IPS-15b (cell line): ENCODE measurements around the gene AGBL4.
"Not testable (repeated sequence)": the region's sequence is repeated elsewhere in the genome, so short reads cannot be mapped to it uniquely, and the experiment has no call there.

Experiments used
- H3K27me3 ChIP-seq: one replicate; pipeline ENCODE4 v1.6.1; 2013; ENCODE audit warnings: low read length; ENCODE audit not compliant: control insufficient read depth, insufficient read depth
- H3K36me3 ChIP-seq: one replicate; pipeline ENCODE4 v1.6.1; 2013; ENCODE audit warnings: low read length; ENCODE audit not compliant: control insufficient read depth, insufficient read depth
- H3K4me1 ChIP-seq: one replicate; pipeline ENCODE4 v1.6.1; 2013; ENCODE audit warnings: mild to moderate bottlenecking, low read length; ENCODE audit not compliant: control insufficient read depth, insufficient read depth
- H3K4me3 ChIP-seq: one replicate; pipeline ENCODE4 v1.5.1; 2013; ENCODE audit warnings: low read depth, low read length
- H3K9ac ChIP-seq: one replicate; pipeline ENCODE4 v1.6.1; 2013; ENCODE audit warnings: low read depth, mild to moderate bottlenecking, low read length
- H3K9me3 ChIP-seq: one replicate; pipeline ENCODE4 v1.6.1; 2013; ENCODE audit warnings: mild to moderate bottlenecking, low read length; ENCODE audit not compliant: control insufficient read depth, insufficient read depth

The AGBL4 gene

GRCh38 chr1:49297783-49298182 is 726.0 kb downstream of the AGBL4 start:
- Histone ChIP-seq H3K4me3 (no peak overlapping the region), H3K9ac (no peak overlapping the region), H3K27me3 (no peaks in the 10 kb centered on the region), H3K36me3 (no peaks in the 10 kb centered on the region), H3K4me1 (peaks cover 3% of the 10 kb centered on the region), H3K9me3 (no peaks in the 10 kb centered on the region)

GRCh38 chr1:49294539-49294938 is 729.2 kb downstream of the AGBL4 start:
- Histone ChIP-seq H3K4me1 (peaks cover 3% of the 10 kb centered on the region), H3K27me3 (no peaks in the 10 kb centered on the region), H3K36me3 (no peaks in the 10 kb centered on the region), H3K4me3 (no peak overlapping the region), H3K9ac (no peak overlapping the region), H3K9me3 (no peaks in the 10 kb centered on the region)

- H3K9me3 ChIP-seq = no peaks in the 10 kb centered on the region
- no peak overlapping the region for H3K9ac ChIP-seq
- no peak overlapping the region for H3K4me3 ChIP-seq
- peaks cover 3% of the 10 kb centered on the region for H3K4me1 ChIP-seq
- H3K36me3 ChIP-seq = no peaks in the 10 kb centered on the region
- H3K27me3 ChIP-seq = no peaks in the 10 kb centered on the region
Measured at GRCh38 chr1:49293016-49293415, 730.7 kb downstream of the AGBL4 start.

- H3K4me1 ChIP-seq, H3K36me3 ChIP-seq, H3K9me3 ChIP-seq, H3K27me3 ChIP-seq: not testable (repeated sequence)
- H3K4me3 ChIP-seq = peak overlapping the region; percentile 83
- H3K9ac ChIP-seq = peak overlapping the region; percentile 91
Measured at GRCh38 chr1:49257211-49258049, 766.3 kb downstream of the AGBL4 start.

GRCh38 chr1:49252917-49253316 is 770.8 kb downstream of the AGBL4 start:
- no peaks in the 10 kb centered on the region for H3K27me3 ChIP-seq

GRCh38 chr1:49251019-49251784 is 772.6 kb downstream of the AGBL4 start:
- H3K4me1 ChIP-seq = no peaks in the 10 kb centered on the region

More at GRCh38 chr1:49252917-49253316, 770.8 kb downstream of the AGBL4 start:
- Histone ChIP-seq H3K9me3 (no peaks in the 10 kb centered on the region), H3K36me3 (no peaks in the 10 kb centered on the region), H3K4me1 (no peaks in the 10 kb centered on the region), H3K4me3 (no peak overlapping the region), H3K9ac (no peak overlapping the region)

GRCh38 chr1:49240709-49241221 is 783.0 kb downstream of the AGBL4 start:
- no peaks in the 10 kb centered on the region for H3K27me3 ChIP-seq
- no peaks in the 10 kb centered on the region for H3K36me3 ChIP-seq
- H3K9me3 ChIP-seq = no peaks in the 10 kb centered on the region

More at GRCh38 chr1:49251019-49251784, 772.6 kb downstream of the AGBL4 start:
- Histone ChIP-seq H3K9ac (no peak overlapping the region), H3K27me3 (no peaks in the 10 kb centered on the region), H3K9me3 (no peaks in the 10 kb centered on the region), H3K4me3 (no peak overlapping the region), H3K36me3 (no peaks in the 10 kb centered on the region)

GRCh38 chr1:49234988-49235387 is 788.8 kb downstream of the AGBL4 start:
- no peaks in the 10 kb centered on the region for H3K9me3 ChIP-seq
- no peak overlapping the region for H3K4me3 ChIP-seq
- no peaks in the 10 kb centered on the region for H3K4me1 ChIP-seq
- no peak overlapping the region for H3K9ac ChIP-seq
- no peaks in the 10 kb centered on the region for H3K27me3 ChIP-seq
- no peaks in the 10 kb centered on the region for H3K36me3 ChIP-seq

More at GRCh38 chr1:49240709-49241221, 783.0 kb downstream of the AGBL4 start:
- Histone ChIP-seq H3K4me3 (no peak overlapping the region), H3K4me1 (no peaks in the 10 kb centered on the region), H3K9ac (no peak overlapping the region)

- H3K4me3 ChIP-seq = no peak overlapping the region
- no peaks in the 10 kb centered on the region for H3K36me3 ChIP-seq
- no peaks in the 10 kb centered on the region for H3K9me3 ChIP-seq
Measured at GRCh38 chr1:49229555-49229954, 794.2 kb downstream of the AGBL4 start.

GRCh38 chr1:49226758-49227157 is 797.0 kb downstream of the AGBL4 start:
- Histone ChIP-seq H3K36me3 (no peaks in the 10 kb centered on the region), H3K4me1 (no peaks in the 10 kb centered on the region), H3K9me3 (no peaks in the 10 kb centered on the region), H3K4me3 (no peak overlapping the region), H3K9ac (no peak overlapping the region), H3K27me3 (no peaks in the 10 kb centered on the region)

More at GRCh38 chr1:49229555-49229954, 794.2 kb downstream of the AGBL4 start:
- H3K9ac ChIP-seq = no peak overlapping the region
- no peaks in the 10 kb centered on the region for H3K27me3 ChIP-seq
- H3K4me1 ChIP-seq = no peaks in the 10 kb centered on the region

GRCh38 chr1:49225464-49225863 is 798.3 kb downstream of the AGBL4 start:
- Histone ChIP-seq H3K9me3 (no peaks in the 10 kb centered on the region), H3K4me3 (no peak overlapping the region), H3K4me1 (no peaks in the 10 kb centered on the region), H3K27me3 (no peaks in the 10 kb centered on the region), H3K9ac (no peak overlapping the region), H3K36me3 (no peaks in the 10 kb centered on the region)
